Measurements from ENCODE around the gene ZNF766.
"Not testable (repeated sequence)": the region's sequence is repeated elsewhere in the genome, so short reads cannot be mapped to it uniquely, and the experiment has no call there.

ZNF766 gene

DNA sequence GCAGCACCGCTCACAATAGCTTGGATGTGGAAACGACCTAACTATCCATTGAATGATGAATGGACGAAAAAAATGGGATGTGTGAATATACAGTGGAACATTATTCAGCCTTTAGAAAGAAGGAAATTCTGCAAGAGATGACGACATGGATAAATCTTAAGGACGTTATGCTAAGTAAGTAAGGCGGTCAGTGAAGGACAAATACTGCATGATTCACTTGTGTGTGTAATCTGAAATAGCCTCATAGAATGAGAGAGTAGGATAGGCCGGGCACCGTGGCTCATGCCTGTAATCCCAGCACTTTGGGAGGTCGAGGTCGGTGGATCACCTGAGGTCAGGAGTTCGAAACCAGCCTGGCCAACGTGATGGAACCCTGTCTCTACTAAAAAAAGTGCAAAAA, 25.4 kb upstream of the ZNF766 start:
- H3K36me3 Mint-ChIP-seq = no peaks in the 10 kb centered on the region
- H3K27ac Mint-ChIP-seq = no peak overlapping the region
- peaks cover 1% of the 10 kb centered on the region for H3K27me3 Mint-ChIP-seq
- no peaks in the 10 kb centered on the region for H3K9me3 Mint-ChIP-seq (ENCODE audit: low read depth)
- H3K4me3 Mint-ChIP-seq = no peak overlapping the region
- H3K4me1 Mint-ChIP-seq (ENCODE audit: low read depth) = no peaks in the 10 kb centered on the region

DNA sequence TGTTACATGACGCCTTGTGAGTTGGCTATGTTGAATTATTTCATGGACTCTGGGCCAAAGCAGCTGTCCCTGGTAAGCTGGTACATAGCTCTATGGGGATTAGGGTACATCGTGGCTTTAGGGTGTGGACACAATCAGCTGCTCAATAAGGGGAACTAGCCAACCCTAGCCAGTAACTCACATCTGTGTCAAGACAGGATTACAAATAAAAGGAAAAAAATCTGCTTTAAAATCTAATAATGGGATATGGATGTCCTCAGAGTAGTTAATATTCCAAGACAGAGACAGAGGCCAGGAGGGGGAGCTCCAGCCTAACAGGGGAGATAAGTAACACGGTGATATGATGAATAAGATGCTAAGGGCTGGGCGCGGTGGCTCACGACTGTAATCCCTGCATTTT, 21.1 kb upstream of the ZNF766 start:
- H3K36me3 Mint-ChIP-seq = no peaks in the 10 kb centered on the region
- H3K9me3 Mint-ChIP-seq (ENCODE audit: low read depth) = no peaks in the 10 kb centered on the region
- H3K4me3 Mint-ChIP-seq = no peak overlapping the region
- no peaks in the 10 kb centered on the region for H3K4me1 Mint-ChIP-seq (ENCODE audit: low read depth)
- peaks cover 1% of the 10 kb centered on the region for H3K27me3 Mint-ChIP-seq
- no peak overlapping the region for H3K27ac Mint-ChIP-seq

DNA sequence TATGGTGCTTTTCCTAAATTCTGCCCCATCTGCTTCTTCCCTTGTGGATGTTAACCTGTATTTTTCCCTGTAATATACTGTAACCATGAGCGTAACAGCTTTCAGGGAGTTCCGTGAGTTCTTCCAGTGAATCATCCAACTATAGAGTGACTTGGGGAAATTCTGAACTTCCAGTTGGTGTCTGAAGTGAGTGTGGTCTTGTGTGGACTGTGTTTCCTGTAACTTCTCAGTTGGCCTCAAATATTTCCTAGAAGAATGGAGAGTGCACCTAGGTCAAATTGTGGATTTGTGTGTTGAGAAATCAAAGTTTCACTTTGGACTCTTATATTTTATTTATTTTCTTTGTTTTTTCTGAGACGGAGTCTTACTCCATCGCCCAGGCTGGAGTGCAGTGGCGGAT, 11.0 kb upstream of the ZNF766 start:
- Mint-ChIP-seq H3K4me3 (no peak overlapping the region), H3K4me1 (ENCODE audit: low read depth) (no peaks in the 10 kb centered on the region), H3K36me3 (peaks cover 12% of the 10 kb centered on the region), H3K27me3 (peaks cover 2% of the 10 kb centered on the region), H3K9me3 (ENCODE audit: low read depth) (no peaks in the 10 kb centered on the region), H3K27ac (no peak overlapping the region)

DNA sequence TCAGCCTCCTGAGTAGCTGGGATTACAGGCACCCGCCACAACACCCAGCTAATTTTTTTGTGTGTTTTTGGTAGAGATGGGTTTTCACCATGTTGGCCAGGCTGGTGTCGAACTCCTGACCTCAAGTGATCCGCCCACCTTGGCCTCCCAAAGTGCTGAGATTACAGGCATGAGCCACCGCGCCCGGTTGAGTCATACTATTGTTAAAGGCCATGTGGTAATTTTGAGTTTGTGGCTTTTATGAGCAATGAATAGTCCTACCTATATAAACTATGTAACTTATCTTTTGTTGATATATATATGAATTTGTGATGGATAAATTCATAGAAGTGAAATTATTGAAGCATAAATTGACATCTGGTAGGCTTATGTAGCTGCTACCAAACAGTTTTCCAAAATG, 3.8 kb upstream of the ZNF766 start:
- not testable (repeated sequence) for H3K4me1 Mint-ChIP-seq (ENCODE audit: low read depth); H3K4me3 Mint-ChIP-seq

DNA sequence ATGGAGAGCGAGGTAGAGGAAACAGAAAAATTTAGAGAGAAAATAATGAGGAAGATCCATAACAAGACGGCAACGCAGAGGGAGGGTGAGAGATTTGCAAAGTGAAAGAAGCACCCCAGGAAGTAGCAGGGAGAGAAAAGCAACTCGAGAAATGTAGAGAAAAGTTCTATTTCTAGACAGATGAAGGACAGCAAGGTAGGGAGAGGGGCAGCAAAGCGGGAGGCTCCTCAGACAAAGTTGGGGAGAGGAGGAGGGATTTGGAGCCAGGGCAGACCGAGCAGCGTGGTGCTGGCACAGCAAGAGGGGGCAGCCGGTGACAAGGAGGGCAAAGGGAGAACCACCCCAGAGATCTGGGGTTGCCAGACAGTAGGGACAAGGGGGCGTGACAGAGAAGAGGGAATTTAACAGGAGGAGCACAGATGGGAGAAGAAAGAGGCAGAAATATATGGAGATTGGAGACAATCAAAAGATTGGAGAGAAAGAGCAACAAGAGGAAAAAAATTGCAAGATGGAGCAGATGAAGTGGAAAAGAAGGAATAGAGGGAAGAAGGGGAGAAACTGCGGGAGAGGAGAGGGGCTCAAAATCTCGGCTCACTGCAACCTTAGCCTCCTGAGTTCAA, 989 bp downstream of the ZNF766 start:
- Mint-ChIP-seq H3K27me3 (no peaks in the 10 kb centered on the region), H3K9me3 (ENCODE audit: low read depth) (peaks cover 14% of the 10 kb centered on the region)

More for the DNA sequence above, 3.8 kb upstream of the ZNF766 start:
- H3K27me3 Mint-ChIP-seq; H3K27ac Mint-ChIP-seq; H3K9me3 Mint-ChIP-seq (ENCODE audit: low read depth): not testable (repeated sequence)
- H3K36me3 Mint-ChIP-seq = peaks cover 10% of the 10 kb centered on the region

DNA sequence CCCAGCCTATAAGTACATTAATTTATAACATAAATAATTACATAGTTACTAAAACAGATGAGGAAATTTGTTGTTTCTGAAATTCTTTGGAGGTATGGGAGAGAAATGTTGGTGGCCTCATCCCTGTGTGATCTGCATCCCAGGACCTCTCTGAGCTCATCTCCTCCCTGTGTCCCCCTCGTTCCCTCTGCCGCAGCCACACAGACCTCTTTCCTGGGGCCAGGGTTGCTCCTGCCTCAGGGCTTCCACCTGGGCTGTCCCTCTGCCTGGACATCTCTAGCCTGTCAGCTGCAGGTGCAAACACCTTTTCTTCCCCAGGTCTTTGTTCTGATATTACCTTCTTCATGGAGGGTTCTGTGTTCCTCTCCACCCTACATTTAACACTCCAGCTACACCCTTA, 3.9 kb downstream of the ZNF766 start:
- Mint-ChIP-seq H3K27me3 (no peaks in the 10 kb centered on the region), H3K4me1 (ENCODE audit: low read depth) (peaks cover 45% of the 10 kb centered on the region), H3K36me3 (peaks cover 49% of the 10 kb centered on the region), H3K9me3 (ENCODE audit: low read depth) (peaks cover 18% of the 10 kb centered on the region), H3K27ac (no peak overlapping the region), H3K4me3 (peak overlapping the region; percentile 4)

More for the DNA sequence above, 989 bp downstream of the ZNF766 start:
- Mint-ChIP-seq H3K27ac (peak overlapping the region; percentile 96), H3K36me3 (peaks cover 33% of the 10 kb centered on the region), H3K4me3 (peak overlapping the region; percentile 99), H3K4me1 (ENCODE audit: low read depth) (peaks cover 39% of the 10 kb centered on the region)

DNA sequence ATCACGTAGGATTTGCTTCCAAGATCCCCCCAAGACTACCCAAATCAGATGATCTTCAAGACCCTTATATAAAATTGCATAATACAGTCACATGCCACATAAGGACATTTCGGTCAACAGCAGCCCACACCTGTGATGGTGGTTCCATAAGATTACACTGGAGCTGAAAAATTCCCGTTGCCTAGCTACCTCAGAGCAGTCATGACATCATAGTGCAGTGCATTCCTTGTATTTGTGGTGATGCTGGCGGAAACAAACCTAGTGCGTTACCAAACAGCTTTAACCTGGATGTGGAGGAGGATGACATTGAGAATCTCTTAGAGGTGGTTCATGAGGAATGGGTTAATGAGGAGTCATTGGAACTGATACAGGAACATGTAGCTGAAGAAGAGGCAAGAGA, 4.8 kb downstream of the ZNF766 start:
- H3K27me3 Mint-ChIP-seq = no peaks in the 10 kb centered on the region
- peaks cover 58% of the 10 kb centered on the region for H3K36me3 Mint-ChIP-seq
- no peak overlapping the region for H3K27ac Mint-ChIP-seq
- peaks cover 49% of the 10 kb centered on the region for H3K4me1 Mint-ChIP-seq (ENCODE audit: low read depth)
- peak overlapping the region; percentile 4 for H3K4me3 Mint-ChIP-seq
- peaks cover 24% of the 10 kb centered on the region for H3K9me3 Mint-ChIP-seq (ENCODE audit: low read depth)

DNA sequence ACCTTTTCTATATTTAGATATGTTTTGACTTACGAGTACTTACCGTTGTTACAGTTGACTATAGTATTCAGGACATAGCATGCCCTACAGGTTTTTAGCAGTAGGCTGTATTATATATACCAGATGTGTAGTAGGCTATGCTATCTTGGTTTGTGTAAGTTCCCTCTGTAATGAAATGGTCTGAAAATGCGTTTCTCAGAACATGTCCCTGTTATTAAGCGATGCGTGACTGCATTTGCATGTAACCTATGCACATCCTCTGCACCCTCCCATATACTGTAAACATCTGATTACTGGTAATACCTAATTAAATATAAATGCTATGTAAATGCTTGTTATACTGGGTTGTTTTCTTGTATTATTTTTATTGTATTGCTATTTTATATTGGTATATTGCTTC, 6.6 kb downstream of the ZNF766 start:
- Mint-ChIP-seq H3K36me3 (peaks cover 54% of the 10 kb centered on the region), H3K27ac (no peak overlapping the region), H3K4me1 (ENCODE audit: low read depth) (peaks cover 41% of the 10 kb centered on the region), H3K9me3 (ENCODE audit: low read depth) (peaks cover 26% of the 10 kb centered on the region), H3K4me3 (no peak overlapping the region), H3K27me3 (no peaks in the 10 kb centered on the region)

DNA sequence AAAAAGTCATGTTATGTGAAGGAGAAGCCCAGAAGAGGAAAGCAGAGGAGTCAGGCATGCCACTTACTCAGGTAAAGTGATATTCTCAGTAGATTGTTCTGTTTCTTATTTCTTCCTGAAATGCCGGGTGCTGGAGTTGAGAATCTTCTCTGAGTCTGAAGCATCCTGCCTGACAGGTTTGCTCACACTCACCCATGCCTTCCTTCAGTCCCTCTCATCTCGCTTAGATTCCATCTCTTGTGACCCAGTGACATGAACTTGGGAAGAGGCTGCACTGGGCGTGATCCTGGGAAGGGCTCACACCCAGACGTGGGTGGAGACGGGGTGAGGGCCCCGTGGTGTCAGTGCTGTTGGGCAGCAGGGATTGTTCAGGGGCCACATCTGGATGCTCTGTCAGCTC, 8.1 kb downstream of the ZNF766 start:
- no peak overlapping the region for H3K4me3 Mint-ChIP-seq
- H3K4me1 Mint-ChIP-seq (ENCODE audit: low read depth) = peaks cover 32% of the 10 kb centered on the region
- H3K9me3 Mint-ChIP-seq (ENCODE audit: low read depth) = peaks cover 26% of the 10 kb centered on the region
- H3K36me3 Mint-ChIP-seq = peaks cover 58% of the 10 kb centered on the region
- no peak overlapping the region for H3K27ac Mint-ChIP-seq
- H3K27me3 Mint-ChIP-seq = no peaks in the 10 kb centered on the region

DNA sequence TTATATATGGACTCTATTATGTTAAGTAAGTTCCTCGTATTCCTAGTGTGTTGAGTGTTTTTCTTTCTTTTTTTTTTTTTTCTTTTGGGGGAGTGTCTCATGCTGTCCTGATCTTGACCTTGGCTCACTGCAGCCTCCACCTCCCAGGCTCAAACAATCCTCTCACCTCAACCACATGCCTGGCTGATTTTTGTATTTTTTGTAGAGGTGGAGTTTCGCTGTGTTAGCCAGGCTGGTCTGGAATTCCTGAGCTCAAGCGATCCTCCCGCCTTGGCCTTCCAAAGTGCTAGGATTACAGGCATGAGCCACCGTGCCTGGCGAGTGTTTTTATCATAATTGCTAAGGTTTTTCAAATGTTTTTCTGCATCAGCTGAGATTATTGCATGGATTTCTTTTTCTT, 16.9 kb downstream of the ZNF766 start:
- peaks cover 21% of the 10 kb centered on the region for H3K9me3 Mint-ChIP-seq (ENCODE audit: low read depth)

DNA sequence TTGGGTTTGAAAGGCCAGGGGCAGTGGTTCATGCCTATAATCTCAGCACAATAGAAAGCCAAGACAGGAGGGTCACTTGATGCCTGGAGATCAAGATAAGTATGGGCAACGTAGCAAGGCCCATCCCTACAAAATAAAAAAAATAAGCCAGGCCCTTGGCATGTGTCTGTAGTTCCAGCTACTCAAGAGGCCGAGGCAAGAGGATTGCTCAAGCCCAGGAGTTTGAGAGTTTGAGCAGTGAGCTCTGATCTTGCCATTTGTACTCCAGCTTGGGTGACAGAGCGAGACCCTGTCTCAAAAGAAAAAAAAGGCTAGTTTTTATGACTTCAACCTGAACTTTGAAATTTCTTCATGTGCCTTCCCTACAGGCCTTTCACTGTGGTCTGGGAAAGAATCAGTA, 22.4 kb downstream of the ZNF766 start:
- Mint-ChIP-seq H3K27ac (no peak overlapping the region), H3K36me3 (peaks cover 34% of the 10 kb centered on the region), H3K4me1 (ENCODE audit: low read depth) (peaks cover 3% of the 10 kb centered on the region), H3K9me3 (ENCODE audit: low read depth) (peaks cover 25% of the 10 kb centered on the region), H3K27me3 (no peaks in the 10 kb centered on the region), H3K4me3 (no peak overlapping the region)

More for the DNA sequence above, 16.9 kb downstream of the ZNF766 start:
- Mint-ChIP-seq H3K27ac (no peak overlapping the region), H3K36me3 (peaks cover 70% of the 10 kb centered on the region), H3K27me3 (no peaks in the 10 kb centered on the region), H3K4me3 (no peak overlapping the region), H3K4me1 (ENCODE audit: low read depth) (no peaks in the 10 kb centered on the region)

DNA sequence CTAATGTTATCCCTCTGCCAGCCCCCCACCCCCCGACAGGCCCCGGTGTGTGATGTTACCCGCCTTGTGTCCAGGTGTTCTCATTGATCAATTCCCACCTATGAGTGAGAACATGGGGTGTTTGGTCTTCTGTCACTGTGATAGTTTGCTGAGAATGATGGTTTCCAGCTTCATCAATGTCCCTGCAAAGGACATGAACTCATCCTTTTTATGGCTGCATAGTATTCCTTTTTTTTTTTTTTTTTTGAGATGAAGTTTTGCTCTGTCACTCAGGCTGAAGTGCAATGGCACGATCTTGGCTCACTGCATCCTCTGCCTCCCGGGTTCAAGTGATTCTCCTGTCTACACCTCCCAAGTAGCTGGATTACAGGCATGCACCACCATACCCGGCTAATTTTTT, 23.6 kb downstream of the ZNF766 start:
- H3K36me3 Mint-ChIP-seq = peaks cover 31% of the 10 kb centered on the region
- H3K27me3 Mint-ChIP-seq, H3K4me3 Mint-ChIP-seq, H3K27ac Mint-ChIP-seq: not testable (repeated sequence)
- peaks cover 12% of the 10 kb centered on the region for H3K4me1 Mint-ChIP-seq (ENCODE audit: low read depth)
- H3K9me3 Mint-ChIP-seq (ENCODE audit: low read depth) = peaks cover 25% of the 10 kb centered on the region

DNA sequence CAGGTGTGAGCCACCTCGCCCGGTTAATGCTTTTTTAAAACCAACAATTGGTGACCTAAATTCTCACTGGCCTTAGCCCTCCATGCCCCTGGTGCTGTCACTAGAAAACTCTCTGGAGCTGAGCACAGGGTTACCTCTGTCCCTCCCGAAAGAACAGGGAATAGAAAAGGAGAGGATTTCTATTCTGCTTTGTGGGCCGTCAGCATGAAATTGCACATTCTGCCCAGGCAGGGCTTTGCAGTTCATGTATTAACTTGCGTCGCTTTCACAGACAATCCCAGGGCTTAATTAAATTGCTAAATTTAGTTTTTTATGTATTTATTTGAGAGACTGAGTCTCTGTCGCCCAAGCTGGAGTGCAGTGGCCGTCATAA, 27.0 kb downstream of the ZNF766 start:
- H3K4me3 Mint-ChIP-seq = peak overlapping the region; percentile 79
- H3K27ac Mint-ChIP-seq = peak overlapping the region; percentile 46
- H3K4me1 Mint-ChIP-seq (ENCODE audit: low read depth) = peaks cover 21% of the 10 kb centered on the region
- peaks cover 40% of the 10 kb centered on the region for H3K36me3 Mint-ChIP-seq
- peaks cover 23% of the 10 kb centered on the region for H3K9me3 Mint-ChIP-seq (ENCODE audit: low read depth)
- H3K27me3 Mint-ChIP-seq = no peaks in the 10 kb centered on the region

DNA sequence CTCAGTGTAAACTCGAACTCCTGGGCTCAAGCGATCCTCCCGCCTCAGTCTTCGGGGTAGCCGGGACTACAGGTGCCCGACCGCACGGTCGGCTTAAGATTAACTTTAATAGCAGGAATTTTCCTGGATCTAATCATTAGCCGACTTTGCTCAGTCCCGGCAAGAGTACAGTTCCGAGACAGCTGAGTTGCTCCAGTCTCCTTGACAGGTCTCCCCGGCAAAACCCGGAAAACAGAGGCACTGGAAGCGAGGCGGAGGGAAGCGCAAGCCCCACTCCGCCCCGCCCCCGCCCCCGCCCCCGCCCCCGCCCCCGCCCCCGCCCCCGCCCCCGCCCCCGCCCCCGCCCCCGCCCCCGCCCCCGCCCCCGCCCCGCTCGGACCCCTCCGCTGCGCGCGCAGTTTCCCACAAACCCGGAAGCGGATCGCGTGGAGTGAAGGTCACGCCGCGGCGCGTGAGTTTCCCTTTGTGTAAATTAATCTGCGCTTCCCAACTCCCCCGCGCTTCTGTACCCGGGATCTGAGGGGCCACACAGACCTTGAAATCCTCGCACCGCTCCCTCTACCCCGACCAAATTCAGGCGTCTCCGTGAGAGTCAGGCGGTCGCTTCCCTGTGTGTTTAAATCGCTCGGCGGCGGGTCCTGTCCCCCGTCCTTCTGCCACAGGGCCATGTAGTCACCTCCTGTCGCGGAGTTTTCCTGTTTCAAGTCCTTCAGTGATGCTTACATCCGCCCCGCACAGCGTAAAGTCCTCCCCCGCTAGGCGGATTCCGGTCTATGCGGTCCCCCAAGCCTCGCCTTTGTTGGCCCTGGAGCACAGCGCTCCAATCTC, 27.6 kb downstream of the ZNF766 start, which contains the start of gene ZNF480:
ZNF480 (plus strand) TSS at position 397 of the 828 bp plus-strand sequence. CDS start 3,244 bp downstream, outside the sequence.
- H3K27me3 Mint-ChIP-seq = no peaks in the 10 kb centered on the region
- peaks cover 27% of the 10 kb centered on the region for H3K9me3 Mint-ChIP-seq (ENCODE audit: low read depth)
- peaks cover 21% of the 10 kb centered on the region for H3K4me1 Mint-ChIP-seq (ENCODE audit: low read depth)
- peaks cover 45% of the 10 kb centered on the region for H3K36me3 Mint-ChIP-seq
- H3K4me3 Mint-ChIP-seq = peak within 1 kb of the TSS; percentile 94
- H3K27ac Mint-ChIP-seq = peak within 1 kb of the TSS; percentile 96

DNA sequence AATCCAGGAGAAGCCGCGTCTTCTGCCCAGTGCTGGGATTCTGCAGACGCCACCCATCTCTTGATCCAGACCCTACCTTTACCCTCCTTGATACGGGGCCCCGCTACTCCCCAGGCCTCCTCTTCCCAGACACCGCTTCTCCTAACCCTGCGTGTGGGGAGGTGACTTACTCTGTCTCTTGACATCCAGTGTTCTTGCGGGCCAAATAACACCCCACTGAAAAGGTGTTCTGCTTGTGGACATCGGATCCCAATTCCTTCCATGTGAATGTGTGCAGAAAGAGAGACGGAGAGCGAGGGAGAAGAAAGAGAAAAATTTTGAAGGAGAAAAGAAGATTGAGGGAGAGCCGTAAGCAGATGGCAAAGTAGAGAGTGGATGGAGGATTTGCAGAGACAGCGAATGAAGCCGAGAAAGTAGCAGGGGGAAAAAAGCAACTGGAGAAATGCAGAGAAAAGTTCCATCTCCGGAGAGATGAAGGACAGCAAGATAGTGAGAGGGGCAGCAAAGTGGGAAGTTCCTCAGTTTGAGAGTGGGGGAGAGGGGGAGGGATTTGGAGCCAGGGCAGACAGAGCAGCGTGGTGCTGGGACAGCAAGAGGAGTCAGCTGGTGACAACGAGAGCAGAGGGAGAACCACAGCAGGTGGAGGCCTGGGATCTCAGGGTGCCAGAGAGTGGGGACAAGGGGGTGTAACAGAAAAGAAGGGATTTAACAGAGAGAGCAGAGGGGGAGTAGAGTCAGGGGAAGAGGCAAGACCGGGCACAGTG, 28.4 kb downstream of the ZNF766 start:
- Mint-ChIP-seq H3K36me3 (peaks cover 45% of the 10 kb centered on the region), H3K27ac (peak overlapping the region; percentile 96), H3K4me3 (peak overlapping the region; percentile 94)

More for the DNA sequence above, 28.4 kb downstream of the ZNF766 start:
- H3K27me3 Mint-ChIP-seq = no peaks in the 10 kb centered on the region
- peaks cover 29% of the 10 kb centered on the region for H3K9me3 Mint-ChIP-seq (ENCODE audit: low read depth)
- H3K4me1 Mint-ChIP-seq (ENCODE audit: low read depth) = peaks cover 21% of the 10 kb centered on the region
